HG03442 (cell line): ENCODE data around the gene PRKN.

Source experiments
- ATAC-seq: cut with Tn5 transposase; IDR thresholded peaks from one replicate; pipeline ENCODE4 v1.9.1; 2021; ENCODE audit warnings: mild to moderate bottlenecking, moderate library complexity; ENCODE audit not compliant: unreplicated experiment

The PRKN gene

GRCh38 chr6:161586887-161587286 is 1140.7 kb downstream of the PRKN start:
- ATAC-seq, result no peak

GRCh38 chr6:161584621-161585340 is 1142.8 kb downstream of the PRKN start:
- ATAC-seq, result no peak

DNA sequence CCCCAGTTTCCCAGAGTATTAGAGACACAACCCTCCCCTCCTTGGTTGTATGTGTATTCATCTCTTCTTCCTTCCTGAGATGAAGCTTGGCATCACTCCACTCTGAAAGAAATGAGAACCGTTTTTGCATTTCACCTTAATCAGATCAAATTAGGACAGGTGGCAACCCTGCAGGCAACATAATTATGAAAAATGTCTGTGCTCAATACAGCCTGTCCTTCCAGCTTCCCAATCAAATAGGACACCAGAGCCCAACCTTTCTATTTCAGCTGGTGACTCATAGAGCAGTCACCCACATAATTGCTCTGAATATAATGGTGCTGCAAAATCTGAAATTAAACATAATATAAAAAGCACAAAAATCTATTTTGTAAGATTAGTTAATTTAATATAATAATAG is 1143.5 kb downstream of the PRKN start:
- ATAC-seq, result no peak

GRCh38 chr6:161583584-161583983 is 1144.0 kb downstream of the PRKN start:
- no peak for ATAC-seq

GRCh38 chr6:161578478-161578877 is 1149.1 kb downstream of the PRKN start:
- no peak for ATAC-seq

GRCh38 chr6:161575523-161576254 is 1151.9 kb downstream of the PRKN start:
- ATAC-seq, result no peak

- no peak for ATAC-seq
Observed at GRCh38 chr6:161568885-161569456, 1158.6 kb downstream of the PRKN start.

DNA sequence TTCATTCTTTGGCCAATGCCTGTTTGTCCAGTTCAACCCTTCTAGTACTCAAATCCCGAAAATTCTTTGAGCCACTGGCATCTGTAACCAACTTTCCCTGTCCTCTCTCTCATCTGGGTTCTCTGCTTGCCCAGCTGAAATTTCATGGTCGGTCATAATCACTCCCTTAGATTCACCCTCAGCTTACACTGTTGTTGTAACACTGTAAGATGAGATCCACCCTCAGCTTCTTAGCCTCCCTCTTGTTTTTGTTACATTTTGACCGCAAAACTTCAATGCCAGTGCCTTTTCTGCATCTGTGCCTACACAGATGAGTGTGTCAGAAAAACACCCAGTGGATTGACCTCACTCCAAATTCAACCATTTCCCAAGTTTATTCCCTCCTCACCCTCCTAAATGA is 1162.6 kb downstream of the PRKN start:
- ATAC-seq, result no peak

GRCh38 chr6:161561908-161562307 is 1165.7 kb downstream of the PRKN start:
- ATAC-seq, result no peak

- no peak for ATAC-seq
Observed at GRCh38 chr6:161557333-161558107, 1170.0 kb downstream of the PRKN start.

DNA sequence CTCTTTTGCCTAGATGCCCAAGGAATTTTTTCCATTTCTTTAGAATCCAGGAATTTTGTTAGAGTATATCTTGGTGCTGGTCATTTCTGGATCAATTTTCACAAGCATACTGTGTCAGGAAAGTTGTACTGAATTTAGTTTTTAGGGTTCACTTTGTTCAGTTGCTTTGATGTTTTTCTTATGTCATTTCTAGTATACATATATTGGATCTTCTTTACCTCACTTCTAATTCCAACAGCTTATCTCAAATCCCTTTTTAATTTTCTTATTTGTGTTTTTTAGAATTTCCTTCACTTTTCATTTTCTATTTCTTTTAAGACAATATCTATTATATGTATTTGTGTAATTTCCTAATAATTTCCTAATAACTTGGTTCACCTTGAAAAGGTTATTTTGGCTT is 1172.7 kb downstream of the PRKN start:
- no peak for ATAC-seq

GRCh38 chr6:161549977-161550655 is 1177.5 kb downstream of the PRKN start:
- no peak for ATAC-seq

DNA sequence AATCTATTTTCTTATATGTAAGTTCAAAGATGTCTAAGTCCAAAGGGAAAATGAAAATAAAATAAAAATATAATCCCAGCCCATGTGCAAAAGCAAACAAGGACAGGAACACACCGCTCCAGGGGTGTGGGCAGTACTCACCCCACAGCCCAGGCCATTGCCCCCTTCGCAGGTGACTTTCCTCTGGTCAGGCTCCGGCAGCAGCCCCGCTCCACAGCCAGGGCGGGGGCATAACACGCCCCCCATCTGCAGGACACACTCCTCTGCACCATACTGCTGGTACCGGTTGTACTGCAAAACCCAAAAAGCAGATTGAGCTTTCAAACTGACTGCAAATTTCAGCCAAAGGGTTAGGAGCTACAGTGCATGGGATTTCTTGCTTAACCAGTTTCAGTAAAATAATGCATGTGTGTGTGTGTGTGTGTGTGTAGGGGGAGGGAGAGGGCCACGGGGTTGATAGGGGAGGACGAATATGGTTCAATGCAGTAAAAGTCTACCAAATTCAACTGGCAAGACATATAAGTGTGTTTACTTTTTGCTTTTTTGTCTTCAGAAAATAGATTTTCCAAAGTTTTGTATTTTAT is 1178.8 kb downstream of the PRKN start:
- no peak for ATAC-seq

GRCh38 chr6:161547617-161548016 is 1179.9 kb downstream of the PRKN start:
- no peak for ATAC-seq

DNA sequence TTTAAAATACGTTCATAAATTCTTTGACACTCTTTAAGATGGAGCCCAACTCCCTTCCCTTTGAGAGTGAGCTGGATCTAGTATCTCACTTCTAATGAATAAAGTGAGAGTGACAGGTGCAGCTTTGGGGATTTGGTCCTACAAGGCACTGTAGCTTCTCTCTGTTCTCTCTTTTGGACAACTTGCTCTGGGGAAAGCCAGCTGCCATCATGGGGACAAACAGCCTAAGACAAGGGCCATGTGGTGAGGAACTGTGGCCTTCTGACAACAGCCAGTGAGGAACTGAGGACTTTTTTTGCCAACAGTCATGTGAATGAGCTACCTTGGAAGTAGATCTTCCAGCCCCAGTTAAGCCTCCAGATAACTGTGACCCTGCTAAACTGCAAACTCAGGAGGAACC is 1180.9 kb downstream of the PRKN start:
- ATAC-seq, result no peak

DNA sequence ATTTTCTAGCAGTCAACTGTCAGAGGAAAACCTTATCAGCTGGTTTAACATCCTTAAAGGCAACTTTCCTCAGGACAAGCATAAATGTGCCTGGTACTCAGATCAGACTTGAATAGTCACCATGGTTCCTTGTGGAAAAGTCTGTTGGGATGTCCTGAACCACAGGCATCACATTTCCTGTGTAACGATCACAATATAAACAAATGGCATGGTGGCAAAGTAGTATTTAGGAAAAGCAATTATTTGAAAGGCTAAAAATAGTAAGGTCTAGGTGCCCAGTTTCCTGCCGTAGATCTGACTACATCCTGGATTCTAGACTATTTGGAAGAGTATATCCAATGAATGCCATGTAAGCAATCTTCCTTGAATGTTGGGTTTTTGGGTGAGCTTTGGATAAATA is 1181.8 kb downstream of the PRKN start:
- ATAC-seq, result no peak

DNA sequence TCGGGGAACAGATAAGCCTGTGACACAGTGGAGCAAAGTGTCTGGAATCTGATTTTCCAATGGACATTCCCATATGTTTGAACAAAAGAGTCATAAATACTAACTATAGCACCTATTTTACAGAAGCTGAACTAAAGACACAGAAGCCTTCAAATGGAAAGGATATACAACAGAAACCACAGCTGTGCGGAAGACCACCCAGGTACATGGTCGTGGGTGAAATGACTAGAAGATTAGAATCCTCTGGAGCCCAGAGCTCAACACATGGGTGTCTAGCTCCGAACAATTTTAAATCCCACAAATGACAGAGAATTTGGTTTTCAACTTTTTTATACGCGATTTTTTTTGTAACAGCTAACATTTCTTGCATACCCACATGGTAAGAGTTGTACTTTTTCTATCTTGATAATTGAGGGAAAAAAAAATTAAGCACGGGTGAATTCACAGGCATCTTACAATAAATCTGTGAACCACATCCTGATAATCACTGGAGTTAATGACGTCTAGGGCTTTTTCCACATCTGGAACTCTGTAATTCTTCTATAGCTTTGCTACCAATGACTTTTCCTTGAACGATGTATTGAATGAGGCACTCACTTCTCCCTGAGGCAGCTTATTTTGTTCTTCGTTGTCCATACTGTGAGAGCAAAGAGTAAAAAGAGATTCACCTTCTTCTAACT is 1182.6 kb downstream of the PRKN start:
- ATAC-seq, result no peak

- peak; percentile 58 for ATAC-seq
Observed at GRCh38 chr6:161543684-161544309, 1183.8 kb downstream of the PRKN start.

- no peak for ATAC-seq
Observed at GRCh38 chr6:161542346-161542980, 1185.1 kb downstream of the PRKN start.
